Breast epithelium (tissue), 4 donors: ENCODE results near the gene STIL. TPM values are rescaled to one million over a fixed set of nuclear protein-coding genes. Genes with fewer than 3 reads are reported as not detected.
A peak's percentile ranks its signal among the peaks of the same experiment; 100 is the strongest.

ENCODE experiments used
- DNase-seq, 2 donors: peaks; one replicate each; pipeline ENCODE4 v3.0.0-alpha.2; 2019; ENCODE audit warnings: low spot score in 2 of 2
- H3K27ac ChIP-seq, 2 donors: fragments of 200-600 bp; sonication (generic) in 1 of 2; one replicate each; pipeline ENCODE4 v1.5.1; 2016 to 2019; ENCODE audit warnings: mild to moderate bottlenecking in 1 of 2
- H3K27me3 ChIP-seq, 2 donors: fragments of 200-600 bp; sonication (generic) in 1 of 2; one replicate each; pipeline versions ENCODE4 v1.5.1 to v1.6.0; 2017 to 2019; ENCODE audit warnings: control low read depth in 1 of 2, mild to moderate bottlenecking in 1 of 2
- H3K36me3 ChIP-seq: fragments of 200-600 bp; one replicate; pipeline ENCODE4 v1.5.1; 2019
- H3K4me1 ChIP-seq, 2 donors: fragments of 200-600 bp; sonication (generic); one replicate each; pipeline ENCODE4 v1.5.1; 2016 to 2019; ENCODE audit warnings: control low read depth in 1 of 2
- H3K4me3 ChIP-seq, 3 donors: fragments of 200-600 bp; sonication (generic); 1 replicate in 2 of 3; 2 replicates in 1 of 3; pipeline ENCODE4 v1.5.1; 2016 to 2019; ENCODE audit warnings: mild to moderate bottlenecking in 3 of 3, moderate library complexity in 2 of 3
- H3K9me3 ChIP-seq, 2 donors: fragments of 200-600 bp; sonication (generic) in 1 of 2; one replicate each; pipeline ENCODE4 v1.5.1; 2016 to 2019; ENCODE audit warnings: control low read depth in 1 of 2
- CTCF ChIP-seq, 3 donors: fragments of 450-650 bp; IDR thresholded peaks; one replicate each; pipeline ENCODE4 v1.5.1; 2016 to 2017; ENCODE audit warnings: antibody characterized with exemption in 3 of 3, mild to moderate bottlenecking in 3 of 3, moderate library complexity in 3 of 3
- POLR2A ChIP-seq: fragments of 450-650 bp; IDR thresholded peaks from one replicate; pipeline ENCODE4 v1.6.1; 2016; ENCODE audit warnings: antibody characterized with exemption, mild to moderate bottlenecking, moderate library complexity
- POLR2AphosphoS5 ChIP-seq, 3 donors: sonication (generic); formaldehyde crosslinking; IDR thresholded peaks; one replicate each; pipeline ENCODE4 v1.6.1; 2017; ENCODE audit warnings: antibody characterized with exemption in 3 of 3
- intact Hi-C: fragments of 100-400 bp; cut with DNase I; formaldehyde crosslinking; loops from one replicate; pipeline ENCODE4 v1.15.1; 2023; ENCODE audit warnings: low total_unique reads
- total RNA-seq, 3 donors: library from RNA; depleted of rRNA; stranded (reverse); fragments of >200 nt; gene quantifications; one replicate each; pipeline ENCODE4 v1.1.0, GENCODE V29; 2016

The STIL gene
- 1 to 10 TPM; 2.3 to 4.8 (median 3.2) TPM for total RNA-seq

- DNase-seq = peak; percentile 99
- H3K36me3 ChIP-seq = no peaks in the 10 kb centered on the region
- peak within 1 kb of the TSS; percentile 74 to 85 for H3K27ac ChIP-seq
- intact Hi-C loops = no loop called here
- H3K9me3 ChIP-seq = no peaks in the 10 kb centered on the region
- TF ChIP-seq POLR2A (peak; percentile 52), POLR2AphosphoS5 (IDR thresholded peaks at IDR 0.05) (peak; percentile 55 to 84 (median 58)), CTCF (IDR thresholded peaks at IDR 0.05) (no peak)
- H3K4me3 ChIP-seq = peak within 1 kb of the TSS; percentile 64 to 84 (median 65)
- H3K4me1 ChIP-seq = peaks cover 0 to 4% of the 10 kb centered on the region in 2 donors
- H3K27me3 ChIP-seq = no peaks in the 10 kb centered on the region
Measured at GRCh38 chr1:47313915-47314664, at the start of gene STIL. Gene STIL (minus strand): TSS chr1:47314147. CDS start chr1:47310319, 3,828 bp downstream.

- no peak overlapping the region for H3K27ac ChIP-seq
- H3K4me3 ChIP-seq = no peak overlapping the region
- DNase-seq = no peak
- H3K36me3 ChIP-seq = no peaks in the 10 kb centered on the region
- H3K4me1 ChIP-seq = no peaks in the 10 kb centered on the region
- intact Hi-C loops = no loop called here
- no peaks in the 10 kb centered on the region for H3K27me3 ChIP-seq
- TF ChIP-seq POLR2A (no peak), POLR2AphosphoS5 (IDR thresholded peaks at IDR 0.05) (no peak), CTCF (IDR thresholded peaks at IDR 0.05) (no peak)
- H3K9me3 ChIP-seq = no peaks in the 10 kb centered on the region
Measured at GRCh38 chr1:47362828-47363227, 48.9 kb upstream of the STIL start.

- no peaks in the 10 kb centered on the region for H3K36me3 ChIP-seq
Measured at GRCh38 chr1:47361380-47361779, 47.4 kb upstream of the STIL start.

GRCh38 chr1:47351305-47351704 lies 37.4 kb upstream of the STIL start:
- Histone ChIP-seq H3K27ac (no peak overlapping the region), H3K4me3 (no peak overlapping the region), H3K9me3 (no peaks in the 10 kb centered on the region), H3K4me1 (no peaks in the 10 kb centered on the region), H3K36me3 (no peaks in the 10 kb centered on the region), H3K27me3 (no peaks in the 10 kb centered on the region)
- DNase-seq = no peak
- intact Hi-C loops = no loop called here
- TF ChIP-seq POLR2AphosphoS5 (IDR thresholded peaks at IDR 0.05) = no peak
- TF ChIP-seq CTCF (IDR thresholded peaks at IDR 0.05) = no peak
- TF ChIP-seq POLR2A = no peak

More at GRCh38 chr1:47361380-47361779, 47.4 kb upstream of the STIL start:
- intact Hi-C loops = no loop called here
- TF ChIP-seq POLR2A (no peak), CTCF (IDR thresholded peaks at IDR 0.05) (no peak), POLR2AphosphoS5 (IDR thresholded peaks at IDR 0.05) (no peak)
- H3K9me3 ChIP-seq = no peaks in the 10 kb centered on the region
- H3K4me3 ChIP-seq = no peak overlapping the region
- no peak overlapping the region for H3K27ac ChIP-seq
- H3K4me1 ChIP-seq = no peaks in the 10 kb centered on the region
- no peaks in the 10 kb centered on the region for H3K27me3 ChIP-seq
- DNase-seq = no peak

- TF ChIP-seq POLR2AphosphoS5 (IDR thresholded peaks at IDR 0.05) (no peak), CTCF (IDR thresholded peaks at IDR 0.05) (no peak), POLR2A (no peak)
- Histone ChIP-seq H3K27ac (no peak overlapping the region), H3K4me1 (no peaks in the 10 kb centered on the region), H3K9me3 (no peaks in the 10 kb centered on the region), H3K36me3 (no peaks in the 10 kb centered on the region), H3K4me3 (no peak overlapping the region), H3K27me3 (no peaks in the 10 kb centered on the region)
- intact Hi-C loops = no loop called here
- DNase-seq = no peak
Measured at GRCh38 chr1:47348246-47348645, 34.3 kb upstream of the STIL start.
